Esophagus squamous epithelium (tissue), 5 donors: ENCODE results near the gene DENND1A. TPM values are rescaled to one million over a fixed set of nuclear protein-coding genes. Genes with fewer than 3 reads are reported as not detected.
A peak's percentile ranks its signal among the peaks of the same experiment; 100 is the strongest.

Experiments
- DNase-seq: peaks from one replicate; lab custom pipeline; 2025; lab: John Stamatoyannopoulos, UW
- H3K27ac ChIP-seq, 4 donors: fragments of 200-600 bp; sonication (generic); one replicate each; pipeline ENCODE4 v1.5.1; 2016 to 2019; ENCODE audit warnings: mild to moderate bottlenecking in 1 of 4
- H3K27me3 ChIP-seq, 4 donors: fragments of 200-600 bp; sonication (generic); 1 replicate in 3 of 4; 2 replicates in 1 of 4; pipeline versions ENCODE4 v1.5.1 to v1.6.0; 2017 to 2021; ENCODE audit warnings: antibody characterized with exemption in 1 of 4
- H3K36me3 ChIP-seq, 3 donors: fragments of 200-600 bp; sonication (generic); one replicate each; pipeline ENCODE4 v1.5.1; 2016 to 2019
- H3K4me1 ChIP-seq, 3 donors: fragments of 200-600 bp; sonication (generic); one replicate each; pipeline ENCODE4 v1.5.1; 2017 to 2019
- H3K4me3 ChIP-seq, 4 donors: fragments of 200-600 bp; sonication (generic); 1 replicate in 3 of 4; 2 replicates in 1 of 4; pipeline ENCODE4 v1.5.1; 2016 to 2019; ENCODE audit warnings: mild to moderate bottlenecking in 2 of 4, moderate library complexity in 1 of 4
- H3K9me3 ChIP-seq, 3 donors: fragments of 200-600 bp; sonication (generic); one replicate each; pipeline ENCODE4 v1.5.1; 2016 to 2019
- POLR2A ChIP-seq, 4 donors: fragments of 450-650 bp; IDR thresholded peaks; one replicate each; pipeline ENCODE4 v1.6.1; 2017; ENCODE audit warnings: antibody characterized with exemption in 4 of 4, mild to moderate bottlenecking in 4 of 4, moderate library complexity in 3 of 4
- WGBS, 2 donors: methylation state at CpG; one replicate each; pipeline ENCODE4 v1.1.5; 2018; 5-methylcytosine and 5-hydroxymethylcytosine counted together
- intact Hi-C: fragments of 100-400 bp; cut with DNase I; formaldehyde crosslinking; loops from one replicate; pipeline ENCODE4 v1.15.0; 2022
- total RNA-seq, 4 donors: library from RNA; depleted of rRNA; stranded (reverse); fragments of >200 nt; gene quantifications; one replicate each; pipeline ENCODE4 v1.1.0, GENCODE V29; 2016
- TF ChIP-seq, protein P1 (sequence below), 6 experiments: fragments of 450-650 bp in 4 of 6; fragments of 200-600 bp in 2 of 6; sonication (generic) in 2 of 6; IDR thresholded peaks; one replicate each; pipeline ENCODE4 v1.5.1; 2016 to 2019; ENCODE audit warnings: antibody characterized with exemption in 6 of 6, mild to moderate bottlenecking in 4 of 6, moderate library complexity in 4 of 6
- donor health status: DM: yes; HTN: yes; CAD: no.

The DENND1A gene
- total RNA-seq, 4 donors from 2014 or later = 5.3 to 16.0 (median 12.9) TPM

GRCh38 chr9:123964761-123965160, 34.8 kb upstream of the DENND1A start:
- 60 to 66% methylated on average over 11 to 12 of the region's 12 CpGs for WGBS, 2 donors
- no peaks in the 10 kb centered on the region for H3K4me1 ChIP-seq
- H3K9me3 ChIP-seq = no peaks in the 10 kb centered on the region
- DNase-seq = no peak
- H3K36me3 ChIP-seq = no peaks in the 10 kb centered on the region
- intact Hi-C loops = no loop called here
- no peak overlapping the region for H3K27ac ChIP-seq
- H3K4me3 ChIP-seq = no peak overlapping the region
- H3K27me3 ChIP-seq = peaks cover 0 to 62% (median 0%) of the 10 kb centered on the region in 4 donors
- TF ChIP-seq, protein P1, sequence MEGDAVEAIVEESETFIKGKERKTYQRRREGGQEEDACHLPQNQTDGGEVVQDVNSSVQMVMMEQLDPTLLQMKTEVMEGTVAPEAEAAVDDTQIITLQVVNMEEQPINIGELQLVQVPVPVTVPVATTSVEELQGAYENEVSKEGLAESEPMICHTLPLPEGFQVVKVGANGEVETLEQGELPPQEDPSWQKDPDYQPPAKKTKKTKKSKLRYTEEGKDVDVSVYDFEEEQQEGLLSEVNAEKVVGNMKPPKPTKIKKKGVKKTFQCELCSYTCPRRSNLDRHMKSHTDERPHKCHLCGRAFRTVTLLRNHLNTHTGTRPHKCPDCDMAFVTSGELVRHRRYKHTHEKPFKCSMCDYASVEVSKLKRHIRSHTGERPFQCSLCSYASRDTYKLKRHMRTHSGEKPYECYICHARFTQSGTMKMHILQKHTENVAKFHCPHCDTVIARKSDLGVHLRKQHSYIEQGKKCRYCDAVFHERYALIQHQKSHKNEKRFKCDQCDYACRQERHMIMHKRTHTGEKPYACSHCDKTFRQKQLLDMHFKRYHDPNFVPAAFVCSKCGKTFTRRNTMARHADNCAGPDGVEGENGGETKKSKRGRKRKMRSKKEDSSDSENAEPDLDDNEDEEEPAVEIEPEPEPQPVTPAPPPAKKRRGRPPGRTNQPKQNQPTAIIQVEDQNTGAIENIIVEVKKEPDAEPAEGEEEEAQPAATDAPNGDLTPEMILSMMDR (IDR thresholded peaks at IDR 0.05) = no peak
- no peak for TF ChIP-seq POLR2A (IDR thresholded peaks at IDR 0.05)

- no peak overlapping the region for H3K27ac ChIP-seq
- H3K4me1 ChIP-seq = no peaks in the 10 kb centered on the region
- peaks cover 0 to 4% (median 0%) of the 10 kb centered on the region in 3 donors for H3K9me3 ChIP-seq
- no peak overlapping the region for H3K4me3 ChIP-seq
- 35 to 37% methylated on average over 6 of the region's 6 CpGs for WGBS, 2 donors
- no peak for TF ChIP-seq POLR2A (IDR thresholded peaks at IDR 0.05)
- TF ChIP-seq, protein P1 (IDR thresholded peaks at IDR 0.05) = no peak
- no peaks in the 10 kb centered on the region for H3K36me3 ChIP-seq
- intact Hi-C loops = no loop called here
- peaks cover 0 to 57% (median 0%) of the 10 kb centered on the region in 4 donors for H3K27me3 ChIP-seq
- DNase-seq = no peak
Observed at GRCh38 chr9:123960965-123961364, 31.0 kb upstream of the DENND1A start.

DNA sequence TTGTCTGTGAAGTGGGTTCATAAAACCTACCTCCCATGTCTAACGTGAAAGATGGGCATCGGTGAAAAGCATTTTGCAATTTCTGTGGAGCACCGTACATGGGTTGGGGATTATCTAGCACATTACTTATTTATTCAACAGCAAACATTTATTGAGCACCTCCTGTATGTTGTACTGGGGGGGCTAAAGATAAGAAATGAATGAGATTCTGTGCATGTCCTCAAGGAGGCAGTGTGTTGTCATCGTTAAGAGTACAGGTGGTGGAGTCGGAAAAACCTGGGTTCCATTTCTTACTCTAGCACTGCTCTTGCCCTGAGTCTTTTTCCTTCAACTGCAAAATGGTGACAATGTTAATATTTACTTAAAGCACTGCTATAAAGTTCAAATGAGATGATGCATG, 30.4 kb upstream of the DENND1A start:
- TF ChIP-seq, protein P1 (IDR thresholded peaks at IDR 0.05) = peak in 1 of 6 experiments; percentile 8
- TF ChIP-seq POLR2A (IDR thresholded peaks at IDR 0.05) = no peak
- H3K4me1 ChIP-seq = no peaks in the 10 kb centered on the region
- H3K4me3 ChIP-seq = no peak overlapping the region
- intact Hi-C loops = no loop called here
- no peak for DNase-seq
- H3K27me3 ChIP-seq = peaks cover 0 to 52% (median 0%) of the 10 kb centered on the region in 4 donors
- peaks cover 0 to 4% (median 0%) of the 10 kb centered on the region in 3 donors for H3K9me3 ChIP-seq
- no peaks in the 10 kb centered on the region for H3K36me3 ChIP-seq
- WGBS, 2 donors = 81 to 85% methylated on average over 5 of the region's 5 CpGs
- no peak overlapping the region for H3K27ac ChIP-seq

GRCh38 chr9:123959787-123960186, 29.9 kb upstream of the DENND1A start:
- no peak for DNase-seq
- no peak for TF ChIP-seq POLR2A (IDR thresholded peaks at IDR 0.05)
- TF ChIP-seq, protein P1 (IDR thresholded peaks at IDR 0.05) = no peak
- Histone ChIP-seq H3K27me3 (peaks cover 0 to 46% (median 0%) of the 10 kb centered on the region in 4 donors), H3K9me3 (peaks cover 0 to 4% (median 0%) of the 10 kb centered on the region in 3 donors), H3K27ac (no peak overlapping the region), H3K36me3 (no peaks in the 10 kb centered on the region), H3K4me3 (no peak overlapping the region), H3K4me1 (no peaks in the 10 kb centered on the region)
- WGBS, 2 donors = 66 to 67% methylated on average over 4 of the region's 4 CpGs
- intact Hi-C loops = no loop called here

- DNase-seq = no peak
- peaks cover 0 to 49% (median 0%) of the 10 kb centered on the region in 4 donors for H3K27me3 ChIP-seq
Observed at GRCh38 chr9:123957731-123958130, 27.8 kb upstream of the DENND1A start.

More at GRCh38 chr9:123957731-123958130, 27.8 kb upstream of the DENND1A start:
- no peaks in the 10 kb centered on the region for H3K4me1 ChIP-seq
- intact Hi-C loops = no loop called here
- H3K27ac ChIP-seq = no peak overlapping the region
- TF ChIP-seq, protein P1 (IDR thresholded peaks at IDR 0.05) = no peak
- TF ChIP-seq POLR2A (IDR thresholded peaks at IDR 0.05) = no peak
- H3K4me3 ChIP-seq = no peak overlapping the region
- 53 to 55% methylated on average over 2 of the region's 2 CpGs for WGBS, 2 donors
- peaks cover 0 to 4% (median 0%) of the 10 kb centered on the region in 3 donors for H3K9me3 ChIP-seq
- H3K36me3 ChIP-seq = no peaks in the 10 kb centered on the region
